Measurements from ENCODE around the gene INTS6.

The INTS6 gene

DNA sequence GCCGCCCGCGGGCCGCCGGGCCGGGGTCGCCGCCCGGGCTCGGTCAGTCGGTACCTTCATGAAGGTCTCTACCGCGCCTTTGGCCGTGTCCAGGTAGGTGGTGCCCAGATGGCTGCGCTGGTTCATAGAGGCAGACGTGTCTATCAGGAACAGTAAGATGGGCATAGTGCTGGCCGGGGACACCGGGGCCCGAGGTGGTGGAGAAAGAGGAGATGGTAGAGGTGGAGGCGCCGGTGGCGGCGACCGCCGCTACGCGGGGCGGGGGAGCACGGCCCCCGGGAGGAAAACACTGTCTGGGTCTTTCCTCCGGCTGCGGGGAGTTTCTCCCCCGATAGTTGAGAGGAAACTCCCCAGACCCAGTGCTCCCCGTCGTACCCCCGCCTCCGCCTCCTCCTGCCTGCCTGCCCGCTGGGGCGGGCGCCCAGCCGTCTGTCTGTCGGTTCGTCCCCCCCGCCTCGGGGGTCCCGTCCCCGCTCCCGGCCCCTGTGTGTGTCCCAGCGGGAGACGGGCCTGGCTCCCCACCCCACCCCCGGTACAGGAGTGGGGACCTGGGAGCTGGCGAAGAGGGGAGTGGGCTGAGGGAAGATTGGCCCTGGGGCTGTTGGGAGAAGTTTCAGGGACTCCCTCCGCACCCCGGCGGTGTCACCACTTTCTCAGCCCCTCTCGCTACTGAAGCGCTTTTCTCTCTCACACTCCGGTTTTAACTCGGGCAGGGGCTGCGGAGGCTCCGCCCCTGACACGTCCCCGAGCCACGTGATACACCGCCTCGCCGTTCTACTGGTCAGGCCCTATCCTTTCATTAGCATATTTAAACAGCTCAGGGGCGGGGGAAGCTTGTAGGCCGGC is at the start of gene INTS6:
Gene INTS6 (minus strand): TSS at position 676 of the 846 bp plus-strand sequence. CDS start 511 bp downstream, at position 165.
- DNase-seq = peak; percentile 99

DNA sequence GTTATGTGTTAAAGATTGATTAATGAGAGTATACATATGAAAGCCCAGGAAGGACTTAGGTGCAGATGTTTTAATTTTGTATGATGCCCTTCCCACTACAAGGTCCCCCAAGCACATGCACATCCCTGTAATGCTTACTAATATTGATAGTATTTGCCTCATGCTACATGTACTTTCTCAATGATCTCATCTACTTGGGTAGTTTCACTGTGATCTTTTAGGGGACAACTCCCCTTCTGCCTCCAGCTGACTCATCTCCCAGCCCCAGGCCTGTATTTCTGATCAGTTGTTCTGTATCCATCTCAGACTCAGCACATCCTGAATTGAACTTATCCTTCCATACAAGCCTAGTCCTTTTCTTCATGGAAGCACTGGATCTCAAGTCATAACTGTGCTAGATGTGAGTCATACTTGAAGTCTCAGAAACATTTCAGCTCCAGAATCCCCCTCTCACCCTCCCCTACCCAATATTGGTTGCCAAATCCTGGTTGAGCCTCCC is 49.4 kb upstream of the INTS6 start:
- peak; percentile 60 for DNase-seq

- DNase-seq = no peak
Observed at GRCh38 chr13:51501592-51502152, 48.8 kb upstream of the INTS6 start.

GRCh38 chr13:51501096-51501495 is 48.3 kb upstream of the INTS6 start:
- no peak for DNase-seq

GRCh38 chr13:51500687-51501086 is 47.9 kb upstream of the INTS6 start:
- no peak for DNase-seq

- no peak for DNase-seq
Observed at GRCh38 chr13:51499841-51500240, 47.0 kb upstream of the INTS6 start.

DNA sequence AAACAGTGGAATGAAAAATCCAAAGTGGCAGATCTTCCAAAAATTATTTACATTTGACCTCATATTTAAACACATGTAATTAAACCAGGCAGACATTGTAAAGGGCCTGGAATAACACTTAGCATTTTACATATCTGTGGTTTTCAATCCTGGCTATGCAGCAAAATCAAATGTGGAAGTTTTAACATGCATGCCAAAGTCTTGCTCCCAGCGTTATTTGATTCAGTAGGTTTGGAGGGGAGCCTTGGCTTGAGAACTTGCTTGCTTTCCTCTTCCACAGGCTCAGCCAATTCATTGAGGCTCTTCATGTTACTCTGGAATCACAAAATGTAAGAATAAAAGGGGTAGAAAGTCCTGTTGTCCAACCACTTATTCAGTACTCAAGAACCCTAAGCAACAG is 42.5 kb upstream of the INTS6 start:
- no peak for DNase-seq

DNA sequence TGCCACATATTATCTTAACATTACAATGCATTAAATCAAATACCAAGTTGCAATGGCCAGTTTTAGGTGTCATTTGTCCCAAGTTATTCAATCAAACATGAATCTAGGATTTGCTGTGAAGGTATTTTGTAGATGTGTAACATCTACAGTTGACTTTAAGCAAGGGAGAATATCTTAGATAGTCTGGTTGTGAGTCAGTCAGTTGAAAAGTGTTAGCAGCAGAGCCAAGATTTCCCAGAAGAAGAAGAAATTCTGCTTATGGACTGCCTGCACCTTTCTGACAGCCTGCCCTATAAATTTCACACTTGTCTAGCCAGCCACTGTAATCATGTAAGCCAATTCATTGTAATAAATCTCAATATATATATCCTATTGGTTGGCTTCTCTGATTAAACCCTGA is 41.3 kb upstream of the INTS6 start:
- no peak for DNase-seq

DNA sequence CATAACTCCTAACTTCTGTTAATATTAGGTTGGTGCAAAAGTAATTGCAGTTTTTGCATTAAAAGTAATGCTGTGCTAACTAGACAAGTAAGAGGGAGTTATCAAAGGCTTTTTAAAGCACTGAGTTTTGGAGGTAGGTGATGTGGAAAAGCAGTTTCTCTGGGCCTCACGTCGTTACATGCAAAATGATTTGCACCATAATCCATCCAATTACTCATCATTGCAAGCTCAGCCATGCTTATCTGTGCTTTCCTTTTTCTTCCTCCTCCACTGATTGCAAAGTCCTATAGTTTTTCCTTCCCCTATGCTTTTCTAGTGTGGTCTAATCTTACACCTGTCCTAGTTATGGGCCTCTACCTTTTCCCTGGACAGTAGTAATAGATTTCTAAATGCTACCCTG is 35.4 kb upstream of the INTS6 start:
- DNase-seq = no peak

DNA sequence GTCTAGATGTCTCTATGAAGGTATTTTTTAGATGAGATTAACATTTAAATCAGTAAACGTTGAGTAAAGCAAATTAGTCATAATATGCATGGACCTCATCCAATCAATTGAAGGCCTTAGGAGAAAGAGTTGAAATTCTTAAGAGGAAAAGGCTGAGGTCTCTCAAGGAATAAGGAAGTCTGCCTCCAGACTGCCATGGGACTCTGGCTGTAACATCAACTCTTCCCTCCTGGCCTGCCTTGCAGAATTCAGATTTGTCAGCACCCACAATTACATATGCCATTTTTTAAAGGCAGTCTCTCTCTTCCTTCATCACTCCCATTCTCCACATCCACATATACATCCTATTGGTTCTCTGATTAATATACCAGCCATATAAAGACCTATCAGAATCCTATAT is 28.8 kb upstream of the INTS6 start:
- no peak for DNase-seq

DNA sequence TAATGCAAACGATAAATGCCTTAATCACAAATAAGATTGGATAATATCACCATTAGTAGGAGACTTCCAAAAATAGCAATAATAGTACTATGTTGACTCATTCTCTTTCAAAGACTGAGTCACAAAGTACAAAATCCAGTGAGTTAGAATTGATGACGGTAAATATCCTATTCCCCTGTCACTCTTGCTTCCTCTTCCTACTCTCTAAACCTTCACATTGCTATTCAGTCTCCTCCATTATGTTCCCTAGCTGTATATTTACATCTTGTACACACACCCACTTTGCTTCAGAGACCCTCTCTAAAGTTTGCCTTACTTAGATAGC is 26.3 kb upstream of the INTS6 start:
- DNase-seq = no peak

- no peak for DNase-seq
Observed at GRCh38 chr13:51478418-51479198, 25.8 kb upstream of the INTS6 start.

- no peak for DNase-seq
Observed at GRCh38 chr13:51477653-51478324, 25.0 kb upstream of the INTS6 start.

- DNase-seq = no peak
Observed at GRCh38 chr13:51477149-51477548, 24.3 kb upstream of the INTS6 start.

DNA sequence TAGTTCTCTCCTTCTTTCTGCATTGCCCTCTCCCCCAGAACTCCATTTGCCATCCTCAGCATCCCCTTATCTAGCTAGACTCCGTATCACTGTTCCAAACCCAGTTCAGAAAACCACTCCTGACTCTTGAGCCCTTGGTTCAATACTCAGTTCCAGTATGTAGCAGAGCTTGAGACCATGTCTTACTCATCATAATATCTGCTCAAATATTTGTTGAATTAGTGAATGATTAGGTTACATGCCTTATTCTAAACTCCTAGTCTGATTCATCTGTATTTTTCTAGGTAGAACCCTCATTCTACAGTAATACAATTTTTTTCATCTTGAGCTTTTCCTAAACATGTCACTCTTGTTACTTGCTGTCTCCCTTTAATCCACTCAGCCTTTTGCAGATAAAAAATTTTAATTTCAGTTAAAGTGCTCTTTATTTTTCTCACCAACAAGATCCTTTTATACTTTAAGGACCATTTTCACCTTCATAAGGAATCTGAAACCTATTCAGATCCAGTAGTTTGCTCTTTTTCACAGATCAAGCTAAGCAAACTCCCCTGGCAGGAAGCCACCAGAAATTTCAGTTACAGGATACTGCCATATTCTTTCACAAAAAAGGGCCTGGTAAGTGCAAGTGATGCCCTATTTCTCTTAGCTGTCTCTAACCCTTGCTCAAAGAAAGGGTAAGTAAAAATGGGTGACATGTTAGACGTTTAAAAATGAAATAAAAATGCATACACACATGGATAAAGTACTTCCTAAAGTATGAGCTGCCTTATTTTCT is 23.1 kb upstream of the INTS6 start:
- no peak for DNase-seq

DNA sequence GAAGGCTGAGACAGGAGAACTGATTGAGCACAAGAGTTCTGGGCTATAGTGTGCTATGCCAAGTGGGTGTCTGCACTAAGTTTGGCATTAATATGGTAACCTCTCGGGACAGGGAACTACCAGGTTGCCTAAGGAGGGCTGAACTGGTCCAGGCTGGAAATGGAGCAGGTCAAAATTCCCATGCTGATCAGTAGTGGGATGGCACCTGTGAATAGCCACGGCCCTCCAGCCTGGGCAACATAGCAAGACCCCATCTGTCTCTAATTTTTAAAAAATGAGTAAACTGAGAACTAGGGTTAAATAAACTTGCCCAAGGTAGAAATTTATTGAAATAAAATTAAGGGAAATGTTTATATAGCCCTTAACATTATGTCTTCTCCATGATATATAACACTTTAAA is 17.0 kb upstream of the INTS6 start:
- no peak for DNase-seq

DNA sequence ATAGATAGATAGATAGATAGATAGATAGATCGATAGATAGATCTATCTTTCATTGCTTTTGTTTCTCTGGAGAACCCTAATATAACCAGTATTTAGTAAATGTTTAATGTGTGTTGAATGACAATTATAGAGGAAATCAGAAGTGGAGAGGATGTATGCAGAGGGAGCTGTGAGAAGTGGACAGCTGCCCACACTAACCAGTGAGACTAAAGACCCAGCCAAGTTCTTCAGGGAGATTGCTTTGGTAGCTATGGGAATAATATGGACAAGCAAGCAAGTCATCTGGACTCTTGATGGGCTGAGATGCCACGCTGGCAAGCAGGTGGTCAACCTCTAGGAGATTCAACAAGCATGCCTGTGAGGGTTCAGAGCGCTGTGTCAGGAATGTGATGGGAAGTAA is 14.9 kb upstream of the INTS6 start:
- no peak for DNase-seq

- no peak for DNase-seq
Observed at GRCh38 chr13:51465124-51465523, 12.3 kb upstream of the INTS6 start.

GRCh38 chr13:51457086-51457815 is 4.4 kb upstream of the INTS6 start:
- DNase-seq = no peak

DNA sequence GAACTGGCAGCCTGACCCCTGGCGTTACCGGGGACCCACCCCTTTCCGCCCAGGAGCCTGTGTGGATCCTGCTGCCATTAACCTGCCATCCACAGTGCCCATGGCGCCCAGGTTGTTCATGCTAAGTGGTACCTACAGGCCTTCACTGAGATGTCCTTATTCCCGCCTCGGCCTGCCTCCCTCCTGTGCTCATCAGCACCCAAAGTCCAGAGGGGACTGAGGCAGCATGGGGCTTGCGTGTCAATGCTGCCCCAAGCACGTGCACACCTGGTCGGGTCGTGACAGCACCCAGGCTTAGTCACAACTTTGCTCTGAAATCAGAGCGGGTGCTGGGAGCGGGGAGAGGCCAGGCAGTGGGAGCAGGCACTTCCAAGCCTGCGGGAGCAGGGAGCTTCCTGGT is 3.7 kb upstream of the INTS6 start:
- DNase-seq = no peak

DNA sequence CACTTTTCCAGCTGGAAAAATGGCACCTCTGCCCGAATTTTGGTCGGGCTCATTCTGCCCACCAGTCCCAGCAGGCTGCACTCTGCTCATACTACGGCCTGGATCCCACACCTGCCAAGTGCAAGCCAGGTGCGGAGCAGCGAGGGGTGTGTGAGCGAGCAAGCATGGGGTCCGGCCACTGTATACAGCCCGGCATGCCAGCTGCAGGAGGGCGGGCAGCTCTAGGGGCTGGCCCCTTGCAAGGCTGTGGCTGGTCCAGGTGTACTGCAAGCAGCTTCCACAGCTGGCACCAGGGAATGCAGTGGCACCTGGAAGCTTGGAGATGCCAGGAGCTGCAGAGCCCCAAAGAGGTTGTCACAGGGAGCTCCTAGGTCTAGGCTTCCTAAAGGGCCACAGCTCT is 2.7 kb upstream of the INTS6 start:
- DNase-seq = no peak

Measured in activated CD4-positive, alpha-beta T cell treated with anti-CD3 and anti-CD28 coated beads for 48 hours (primary cell).